GM12874 (cell line): Measurements from ENCODE around the gene LRRC47.

Source experiments
- TF ChIP-seq, protein P1 (sequence below): IDR thresholded peaks from 2 replicates; pipeline ENCODE4 v1.5.1; 2011; ENCODE audit warnings: low read depth, mild to moderate bottlenecking, control low read depth, low read length, moderate library complexity; ENCODE audit not compliant: insufficient read depth

LRRC47 gene

DNA sequence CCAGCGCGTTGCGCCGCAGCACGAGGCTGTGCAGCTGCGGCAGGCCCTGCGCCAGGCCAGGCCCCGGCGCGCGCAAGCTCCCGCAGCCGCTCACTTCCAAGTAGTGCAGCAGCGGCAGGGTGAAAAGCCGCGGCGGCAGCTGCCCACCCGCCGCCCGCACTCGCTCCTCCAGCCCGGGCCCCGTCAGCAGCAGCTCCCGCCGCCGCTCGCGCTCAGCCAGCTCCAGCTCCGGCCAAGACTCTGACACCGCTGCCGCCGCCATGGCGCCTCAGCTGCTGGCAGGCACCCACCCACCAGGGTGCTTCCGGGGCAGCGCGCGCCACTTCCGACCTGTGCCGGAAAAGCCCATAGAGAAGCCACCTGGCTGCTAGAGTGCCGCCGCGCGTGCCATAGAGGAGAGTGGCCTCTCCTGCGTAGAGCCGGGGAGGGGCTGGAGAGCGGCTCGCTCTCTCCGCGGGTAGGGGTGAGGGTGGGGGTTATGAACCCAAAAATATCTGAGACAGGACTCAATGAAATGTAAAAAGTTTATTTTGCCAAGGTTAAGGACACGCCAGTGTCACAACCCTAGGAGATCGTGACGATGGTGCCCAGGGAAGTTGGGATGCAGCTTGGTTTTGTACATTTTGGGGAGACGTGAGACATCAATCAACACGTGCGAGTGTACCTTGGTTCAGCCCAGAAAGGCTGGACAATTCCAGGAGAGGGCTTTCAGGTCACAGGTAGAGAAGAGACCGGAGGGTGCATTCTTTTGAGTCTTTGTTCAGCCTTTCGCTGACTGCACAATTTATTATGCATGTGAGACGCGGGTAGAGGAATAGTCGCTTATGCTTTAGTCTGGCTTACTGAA, at the start of gene LRRC47:
Gene LRRC47, minus strand, starts transcription at position 284 of the 847 bp plus-strand sequence. Its CDS starts 22 bp downstream, at position 262.
- TF ChIP-seq, protein P1, sequence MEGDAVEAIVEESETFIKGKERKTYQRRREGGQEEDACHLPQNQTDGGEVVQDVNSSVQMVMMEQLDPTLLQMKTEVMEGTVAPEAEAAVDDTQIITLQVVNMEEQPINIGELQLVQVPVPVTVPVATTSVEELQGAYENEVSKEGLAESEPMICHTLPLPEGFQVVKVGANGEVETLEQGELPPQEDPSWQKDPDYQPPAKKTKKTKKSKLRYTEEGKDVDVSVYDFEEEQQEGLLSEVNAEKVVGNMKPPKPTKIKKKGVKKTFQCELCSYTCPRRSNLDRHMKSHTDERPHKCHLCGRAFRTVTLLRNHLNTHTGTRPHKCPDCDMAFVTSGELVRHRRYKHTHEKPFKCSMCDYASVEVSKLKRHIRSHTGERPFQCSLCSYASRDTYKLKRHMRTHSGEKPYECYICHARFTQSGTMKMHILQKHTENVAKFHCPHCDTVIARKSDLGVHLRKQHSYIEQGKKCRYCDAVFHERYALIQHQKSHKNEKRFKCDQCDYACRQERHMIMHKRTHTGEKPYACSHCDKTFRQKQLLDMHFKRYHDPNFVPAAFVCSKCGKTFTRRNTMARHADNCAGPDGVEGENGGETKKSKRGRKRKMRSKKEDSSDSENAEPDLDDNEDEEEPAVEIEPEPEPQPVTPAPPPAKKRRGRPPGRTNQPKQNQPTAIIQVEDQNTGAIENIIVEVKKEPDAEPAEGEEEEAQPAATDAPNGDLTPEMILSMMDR = no peak

- TF ChIP-seq, protein P1 = no peak
These were observed 46.6 kb upstream of the LRRC47 start for GRCh38 chr1:3842912-3843311.

- TF ChIP-seq, protein P1 = no peak
These were observed 45.2 kb upstream of the LRRC47 start for GRCh38 chr1:3841491-3841890.

- TF ChIP-seq, protein P1 = no peak
These were observed 42.5 kb upstream of the LRRC47 start for GRCh38 chr1:3838788-3839187.

DNA sequence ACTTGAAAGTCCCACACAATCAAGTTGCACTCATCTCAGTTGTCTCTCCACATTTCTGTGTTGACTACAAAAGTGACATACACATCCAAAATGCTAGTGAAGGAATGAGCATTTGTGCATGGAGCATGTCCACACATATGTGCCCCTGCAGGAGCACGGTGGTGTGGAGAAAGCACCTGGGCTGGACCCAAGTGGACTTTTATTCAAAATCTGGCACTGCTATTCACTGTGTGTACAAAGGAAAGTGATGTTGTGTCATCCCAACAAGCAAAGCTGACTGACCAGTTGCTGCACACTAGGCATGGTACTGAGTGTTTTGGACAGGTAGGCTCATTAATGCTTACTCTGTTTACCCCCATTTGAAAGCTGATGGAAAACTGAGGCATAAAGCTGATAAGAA, 41.4 kb upstream of the LRRC47 start:
- TF ChIP-seq, protein P1 = no peak

DNA sequence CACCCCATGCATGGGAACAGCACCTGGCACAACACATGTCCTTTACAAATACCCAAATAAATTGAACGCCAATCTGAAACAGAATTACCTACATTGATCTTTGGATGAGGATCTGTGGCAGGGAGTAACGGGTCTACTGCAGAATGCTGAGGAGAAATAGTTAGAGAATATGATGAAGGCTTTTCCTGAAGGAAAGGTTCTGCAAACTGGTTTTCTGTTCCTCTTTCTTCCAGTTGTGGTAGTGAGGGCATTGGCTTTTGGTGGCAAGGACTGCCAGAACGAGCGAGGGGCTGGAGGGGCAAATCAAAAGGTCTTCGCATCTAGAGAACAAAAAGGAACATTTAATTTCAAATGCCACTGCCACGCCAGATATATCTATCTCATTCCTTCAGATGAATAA, 40.9 kb upstream of the LRRC47 start:
- TF ChIP-seq, protein P1 = no peak

- TF ChIP-seq, protein P1 = no peak
These were observed 40.1 kb upstream of the LRRC47 start for GRCh38 chr1:3836421-3836820.
